HepG2 (cell line): ENCODE results near the gene ANKZF1. TPM values are rescaled to one million over a fixed set of nuclear protein-coding genes. Genes with fewer than 3 reads are reported as not detected.

Source experiments
- ARHGAP35 ChIP-seq: sonication (generic); formaldehyde crosslinking; IDR thresholded peaks from 2 replicates; pipeline ENCODE4 v1.9.0; 2022; ENCODE audit warnings: mild to moderate bottlenecking, inconsistent platforms, moderate library complexity, missing genetic modification reagents, borderline replicate concordance
- ARNT2 ChIP-seq: sonication (generic); formaldehyde crosslinking; IDR thresholded peaks from 2 replicates; pipeline ENCODE4 v1.8.0; 2022; ENCODE audit warnings: mild to moderate bottlenecking, low read depth, missing genetic modification reagents, moderate library complexity
- EED ChIP-seq: sonication (generic); formaldehyde crosslinking; IDR thresholded peaks from 2 replicates; pipeline ENCODE4 v1.5.0; 2020; ENCODE audit warnings: mild to moderate bottlenecking, missing genetic modification reagents
- ELF3 ChIP-seq: IDR thresholded peaks from 2 replicates; pipeline ENCODE4 v1.6.1; 2016; ENCODE audit warnings: missing genetic modification reagents, missing compliant biosample characterization
- FOSL2 ChIP-seq: sonication (generic); formaldehyde crosslinking; IDR thresholded peaks from 2 replicates; pipeline ENCODE4 v1.4.0; 2020; ENCODE audit warnings: missing genetic modification reagents
- RCOR2 ChIP-seq: IDR thresholded peaks from 2 replicates; pipeline ENCODE4 v1.6.1; 2016; ENCODE audit warnings: missing biosample characterization, missing genetic modification reagents
- RFX5 ChIP-seq: IDR thresholded peaks from 2 replicates; pipeline ENCODE4 v1.6.1; 2011; ENCODE audit warnings: low read depth, low read length, improper control_type of control experiment
- ZBTB7A ChIP-seq: sonication (generic); formaldehyde crosslinking; IDR thresholded peaks from 2 replicates; pipeline ENCODE4 v1.8.0; 2022; ENCODE audit warnings: mild to moderate bottlenecking, missing genetic modification reagents
- ZFP1 ChIP-seq: IDR thresholded peaks from 2 replicates; pipeline ENCODE4 v1.6.1; 2016
- ZKSCAN5 ChIP-seq: sonication (generic); formaldehyde crosslinking; IDR thresholded peaks from 2 replicates; pipeline ENCODE4 v1.5.1; 2020; ENCODE audit warnings: mild to moderate bottlenecking, missing genetic modification reagents
- ZNF251 ChIP-seq: sonication (generic); formaldehyde crosslinking; IDR thresholded peaks from 2 replicates; pipeline ENCODE4 v1.9.0; 2021; ENCODE audit warnings: mild to moderate bottlenecking, missing genetic modification reagents
- ZNF280D ChIP-seq: sonication (generic); formaldehyde crosslinking; IDR thresholded peaks from 2 replicates; pipeline ENCODE4 v1.5.1; 2020; ENCODE audit warnings: mild to moderate bottlenecking, missing genetic modification reagents
- ZNF407 ChIP-seq: sonication (generic); formaldehyde crosslinking; IDR thresholded peaks from one replicate; pipeline ENCODE4 v1.5.1; 2020; ENCODE audit warnings: mild to moderate bottlenecking, missing genetic modification reagents; ENCODE audit errors: not compliant biosample characterization
- ZNF839 ChIP-seq: sonication (generic); formaldehyde crosslinking; IDR thresholded peaks from 2 replicates; pipeline ENCODE4 v1.4.0; 2020; ENCODE audit warnings: missing genetic modification reagents, mild to moderate bottlenecking, borderline replicate concordance
- ZSCAN30 ChIP-seq: sonication (generic); formaldehyde crosslinking; IDR thresholded peaks from 2 replicates; pipeline ENCODE4 v1.5.0; 2020; ENCODE audit warnings: mild to moderate bottlenecking, missing genetic modification reagents
- polyA plus RNA-seq, 8 experiments: library from polyadenylated mRNA; depleted of rRNA in 3 of 8; stranded (reverse) in 7 of 8; unstranded in 1 of 8; fragments of >200 nt; fragmentation: Illumina TruSeq in 4 of 8; extraction: Trizol in 4 of 8; gene quantifications; 2 replicates each; pipeline versions ENCODE4 v1.2.1 to v1.2.3, GENCODE V29; 2011 to 2016; ENCODE audit warnings: low read depth in 4 of 8, missing spikeins in 1 of 8, mixed read lengths in 1 of 8; ENCODE audit not compliant: insufficient read depth in 1 of 8
- total RNA-seq, 5 experiments: library from RNA; depleted of rRNA; stranded (reverse); fragments of >200 nt; fragmentation: Illumina TruSeq; extraction: Trizol; gene quantifications; 2 replicates each; pipeline ENCODE4 v1.2.3, GENCODE V29; 2016; ENCODE audit warnings: low read depth in 1 of 5
- TF ChIP-seq, protein P1 (sequence below): IDR thresholded peaks from 2 replicates; pipeline ENCODE4 v1.6.1; 2016; ENCODE audit warnings: control low read depth

The ANKZF1 gene
- total and polyA plus RNA-seq, 2 of the 13 experiments (the other 11 are each of a cell fraction or from before 2014, with no cell fraction given), result 25.3 to 128 TPM

GRCh38 chr2:219245148-219245898, 15.7 kb downstream of the ANKZF1 start, which contains the start of the genes GLB1L and STK16 (continued):
- TF ChIP-seq ZNF251 (CRISPR knock-in tag), result no peak
- TF ChIP-seq ZBTB7A (CRISPR knock-in tag), result peak; percentile 22; the same call in 1 of the 2 replicates
- peak; percentile 91 for TF ChIP-seq ZNF280D (CRISPR knock-in tag)
- TF ChIP-seq ARHGAP35 (CRISPR knock-in tag), result peak; percentile 92
- TF ChIP-seq ZFP1 (CRISPR knock-in tag), result peak; percentile 71; the same call in 1 of the 2 replicates
- no peak for TF ChIP-seq RCOR2
- peak; percentile 63; the same call in 1 of the 2 replicates for TF ChIP-seq ZKSCAN5 (CRISPR knock-in tag)
- TF ChIP-seq, protein P1, sequence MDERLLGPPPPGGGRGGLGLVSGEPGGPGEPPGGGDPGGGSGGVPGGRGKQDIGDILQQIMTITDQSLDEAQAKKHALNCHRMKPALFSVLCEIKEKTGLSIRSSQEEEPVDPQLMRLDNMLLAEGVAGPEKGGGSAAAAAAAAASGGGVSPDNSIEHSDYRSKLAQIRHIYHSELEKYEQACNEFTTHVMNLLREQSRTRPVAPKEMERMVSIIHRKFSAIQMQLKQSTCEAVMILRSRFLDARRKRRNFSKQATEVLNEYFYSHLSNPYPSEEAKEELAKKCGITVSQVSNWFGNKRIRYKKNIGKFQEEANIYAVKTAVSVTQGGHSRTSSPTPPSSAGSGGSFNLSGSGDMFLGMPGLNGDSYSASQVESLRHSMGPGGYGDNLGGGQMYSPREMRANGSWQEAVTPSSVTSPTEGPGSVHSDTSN (CRISPR knock-in tag), result no peak
- TF ChIP-seq ZNF839, result peak; percentile 99; the same call in 1 of the 2 replicates
- TF ChIP-seq RFX5, result peak; percentile 55; the same call in 1 of the 2 replicates
- TF ChIP-seq EED (CRISPR knock-in tag), result peak; percentile 96
- TF ChIP-seq ZSCAN30 (CRISPR knock-in tag), result no peak
- peak; percentile 92 for TF ChIP-seq ZNF407 (CRISPR knock-in tag)
- TF ChIP-seq ELF3 (CRISPR knock-in tag), result peak; percentile 75
- peak; percentile 51 for TF ChIP-seq FOSL2
- peak; percentile 96 for TF ChIP-seq ARNT2
